Activated T-helper 9 cell treated with anti-CD3 and anti-CD28 coated beads, Interleukin-2, amount 50 U/mL, for 16 hours (primary cell): Measurements from ENCODE around the gene PIGT.

ENCODE experiments used
- DNase-seq: peaks from one replicate; pipeline ENCODE4 v3.0.0-alpha.2; 2020; ENCODE audit warnings: low read depth

The PIGT gene

GRCh38 chr20:45400346-45401031, 15.5 kb upstream of the PIGT start:
- DNase-seq, result no peak

- DNase-seq, result no peak
Observed at GRCh38 chr20:45402946-45403345, 13.0 kb upstream of the PIGT start.

GRCh38 chr20:45404438-45404837, 11.5 kb upstream of the PIGT start:
- DNase-seq, result no peak

- DNase-seq, result no peak
Observed at GRCh38 chr20:45405571-45406259, 10.2 kb upstream of the PIGT start.

GRCh38 chr20:45406260-45407066, 9.5 kb upstream of the PIGT start:
- DNase-seq, result peak; percentile 33

- DNase-seq, result no peak
Observed at GRCh38 chr20:45407067-45407745, 8.7 kb upstream of the PIGT start.

- no peak for DNase-seq
Observed at GRCh38 chr20:45407783-45408645, 7.9 kb upstream of the PIGT start, which contains the start of gene DBNDD2. DBNDD2 (plus strand) TSS chr20:45408289; CDS start chr20:45408468, 179 bp downstream.

GRCh38 chr20:45408646-45409213, 7.2 kb upstream of the PIGT start:
- no peak for DNase-seq

GRCh38 chr20:45409521-45410272, 6.2 kb upstream of the PIGT start:
- no peak for DNase-seq

- DNase-seq, result no peak
Observed at GRCh38 chr20:45410887-45411286, 5.1 kb upstream of the PIGT start.

- DNase-seq, result no peak
Observed at GRCh38 chr20:45412653-45413052, 3.3 kb upstream of the PIGT start.

GRCh38 chr20:45413479-45413878, 2.5 kb upstream of the PIGT start:
- no peak for DNase-seq

- no peak for DNase-seq
Observed at GRCh38 chr20:45416917-45417316, 976 bp downstream of the PIGT start.

- DNase-seq, result no peak
Observed at GRCh38 chr20:45419188-45420091, 3.5 kb downstream of the PIGT start.

GRCh38 chr20:45420125-45420524, 4.2 kb downstream of the PIGT start:
- no peak for DNase-seq

- no peak for DNase-seq
Observed at GRCh38 chr20:45423700-45424099, 7.8 kb downstream of the PIGT start.

GRCh38 chr20:45425561-45425960, 9.6 kb downstream of the PIGT start:
- DNase-seq, result no peak

- no peak for DNase-seq
Observed at GRCh38 chr20:45426320-45427016, 10.5 kb downstream of the PIGT start.
